NK-92 (cell line): Measurements from ENCODE around the gene KRTAP15-1.

ENCODE experiments used
- DNase-seq: peaks from one replicate; lab custom pipeline; 2025; ENCODE audit not compliant: unreplicated experiment; lab: John Stamatoyannopoulos, UW

The KRTAP15-1 gene

DNA sequence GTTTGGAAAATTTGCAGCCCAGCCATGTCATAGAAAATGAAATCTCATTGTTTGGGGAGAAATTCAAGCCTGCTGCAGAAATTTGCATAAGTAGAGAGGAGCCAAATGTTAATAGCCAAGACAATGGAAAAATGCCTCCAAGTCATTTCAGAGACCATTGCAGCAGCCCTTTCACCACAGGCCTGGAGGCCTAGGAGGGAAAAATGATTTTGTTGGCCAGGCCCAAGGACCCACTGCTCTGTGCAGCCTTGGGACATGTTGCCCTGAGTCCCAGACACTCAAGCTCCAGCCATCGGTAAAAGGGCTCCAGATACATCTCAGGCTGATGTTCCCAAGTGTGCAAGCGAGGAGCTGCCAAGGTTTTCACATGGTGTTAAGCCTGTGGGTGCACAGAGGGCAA, 46.1 kb downstream of the KRTAP15-1 start:
- DNase-seq: no peak

- DNase-seq: no peak
Observed at GRCh38 chr21:30487336-30487735, 47.3 kb downstream of the KRTAP15-1 start, which contains the start of gene KRTAP19-2. KRTAP19-2 (minus strand) TSS chr21:30487436; CDS start chr21:30487348, 88 bp downstream.
